Activated CD8-positive, alpha-beta memory T cell treated with anti-CD3 and anti-CD28 coated beads, Interleukin-2, amount 50 U/mL, for 24 hours (primary cell): Measurements from ENCODE around the gene DHDDS.
"Not testable (repeated sequence)": the region's sequence is repeated elsewhere in the genome, so short reads cannot be mapped to it uniquely, and the experiment has no call there.

Source experiments
- DNase-seq: peaks from one replicate; pipeline ENCODE4 v3.0.0-alpha.2; 2020; ENCODE audit errors: extremely low read depth

The DHDDS gene

DNA sequence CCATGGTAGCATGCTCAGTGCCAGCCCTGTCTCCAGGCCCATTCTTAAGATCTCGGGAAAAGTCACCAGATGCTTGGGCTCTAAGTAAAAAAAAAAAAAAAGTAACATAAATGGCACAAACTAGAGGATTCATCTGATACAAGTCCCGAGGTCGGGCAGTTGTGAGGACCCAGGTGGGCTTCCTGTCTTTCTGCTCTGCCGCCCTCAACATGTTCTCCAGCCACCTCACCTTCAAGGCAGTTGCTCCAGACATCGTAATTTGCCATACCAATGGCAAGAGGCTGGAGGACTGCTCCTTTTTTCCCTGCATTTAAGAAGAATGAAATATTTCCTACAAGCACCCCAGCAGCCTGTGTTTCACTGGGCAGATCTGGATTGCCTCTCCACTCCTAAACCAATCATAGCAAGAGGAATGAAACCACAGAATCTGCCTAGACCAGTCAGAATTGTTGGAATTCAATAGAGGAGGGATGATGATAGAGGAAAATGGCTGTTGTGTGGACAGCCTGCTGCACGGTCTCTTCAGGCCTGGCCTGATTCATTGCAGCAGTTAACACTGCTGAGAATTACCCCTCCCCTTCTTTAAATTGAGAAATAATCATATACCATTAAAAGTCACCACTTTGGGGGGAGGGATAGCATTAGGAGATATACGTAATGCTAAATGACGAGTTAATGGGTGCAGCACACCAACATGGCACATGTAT, 45.5 kb downstream of the DHDDS start:
- no peak for DNase-seq

- DNase-seq, result no peak
Measured at GRCh38 chr1:26478159-26478558, 46.0 kb downstream of the DHDDS start.

- DNase-seq, result no peak
Measured at GRCh38 chr1:26478988-26479387, 46.9 kb downstream of the DHDDS start.

DNA sequence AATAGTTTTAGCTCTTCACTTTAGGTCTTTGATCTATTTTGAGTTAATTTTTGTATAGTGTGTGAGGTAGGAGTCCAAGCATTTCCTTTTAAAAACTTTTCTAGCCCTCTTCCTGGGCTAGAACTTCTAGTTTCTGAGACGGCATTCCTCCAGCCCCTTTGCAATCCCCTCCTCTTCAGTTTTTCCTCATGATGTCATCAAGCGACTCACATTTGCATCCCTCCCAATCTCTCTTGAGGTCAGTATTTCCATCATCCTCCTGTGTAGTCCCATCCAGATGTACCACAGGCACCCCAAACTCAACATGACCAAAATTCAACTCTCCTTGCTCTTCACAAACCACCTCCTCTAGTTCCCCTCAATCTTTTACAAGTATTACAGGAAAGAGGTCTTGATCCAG, 50.8 kb downstream of the DHDDS start:
- DNase-seq, result no peak

DNA sequence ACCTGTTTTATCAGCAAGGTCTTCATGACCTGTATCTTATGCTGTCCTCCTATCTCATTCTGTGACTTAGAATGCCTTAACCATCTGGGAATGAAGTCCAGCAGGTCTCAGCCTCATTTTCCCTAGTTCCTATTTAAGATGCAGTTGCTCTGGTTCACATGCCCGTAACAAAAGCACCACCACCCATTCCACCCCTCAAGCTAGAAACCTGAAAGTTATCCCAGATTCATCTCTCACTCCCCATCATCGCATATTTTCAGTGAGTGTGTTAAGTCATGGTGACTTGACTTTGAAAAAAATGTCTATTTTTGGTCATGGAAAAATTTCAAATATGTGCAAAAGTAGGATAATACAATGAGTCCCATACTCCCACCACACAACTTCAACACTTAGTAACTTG, 51.9 kb downstream of the DHDDS start:
- DNase-seq, result no peak

- no peak for DNase-seq
Measured at GRCh38 chr1:26490155-26490554, 58.0 kb downstream of the DHDDS start.

DNA sequence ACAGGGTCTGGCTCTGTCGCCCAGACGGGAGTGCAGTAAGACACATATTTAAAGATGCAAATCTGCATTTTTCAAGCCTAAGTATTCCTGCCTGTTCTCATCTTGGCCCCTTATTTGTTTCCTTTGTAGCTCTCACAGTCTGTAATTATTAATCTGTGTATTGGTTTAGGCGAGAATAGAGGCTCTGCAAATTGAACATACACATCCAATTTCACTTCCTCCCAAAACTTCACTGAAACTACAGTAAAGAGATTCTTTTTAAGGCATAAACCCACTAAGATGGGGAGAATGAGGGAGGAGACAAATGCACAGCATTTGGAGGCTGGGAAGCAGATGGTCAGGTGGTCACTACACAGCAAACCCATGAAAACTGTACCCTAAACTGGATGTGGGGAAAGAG, 61.1 kb downstream of the DHDDS start:
- no peak for DNase-seq

- no peak for DNase-seq
Measured at GRCh38 chr1:26493938-26494337, 61.8 kb downstream of the DHDDS start.

DNA sequence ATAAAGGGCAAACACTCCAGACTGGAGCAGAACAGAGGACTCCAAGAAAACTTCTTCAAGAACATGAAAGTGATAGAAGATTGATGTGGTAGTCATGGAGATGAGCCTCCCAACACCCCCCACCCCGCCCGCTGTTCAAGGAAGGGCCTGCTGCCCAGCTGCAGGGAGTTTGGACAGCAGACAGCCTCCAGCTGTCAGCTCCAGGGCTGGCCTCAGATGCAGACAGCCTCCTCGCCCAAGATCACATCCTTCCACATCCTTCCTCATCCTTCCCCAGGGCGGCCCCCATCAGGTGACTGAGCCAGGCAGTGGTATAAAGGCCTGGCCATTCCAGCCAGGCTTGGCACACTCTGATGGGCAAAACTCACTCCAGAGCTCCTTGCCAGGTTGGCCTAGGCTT, 64.7 kb downstream of the DHDDS start:
- no peak for DNase-seq

- no peak for DNase-seq
Measured at GRCh38 chr1:26498894-26499293, 66.8 kb downstream of the DHDDS start.

GRCh38 chr1:26500488-26501175, 68.5 kb downstream of the DHDDS start:
- DNase-seq, result peak; percentile 71

DNA sequence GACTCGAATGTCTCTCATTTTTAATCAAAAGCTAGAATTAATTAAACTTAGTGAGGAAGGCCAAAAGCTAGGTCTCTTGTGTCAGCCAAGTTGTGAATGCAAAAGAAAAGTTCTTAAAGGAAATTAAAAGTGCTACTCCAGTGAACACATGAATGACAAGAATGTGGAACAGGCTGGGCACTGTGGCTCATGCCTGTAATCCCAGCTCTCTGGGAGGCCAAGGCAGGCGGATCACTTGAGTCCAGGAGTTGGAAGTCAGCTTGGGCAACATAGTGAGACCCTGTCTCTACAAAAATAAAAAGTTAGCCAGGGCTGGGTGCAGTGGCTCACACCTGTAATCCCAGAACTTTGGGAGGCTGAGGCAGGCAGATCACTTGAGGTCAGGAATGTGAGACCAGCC, 78.6 kb downstream of the DHDDS start:
- DNase-seq, result not testable (repeated sequence)

- not testable (repeated sequence) for DNase-seq
Measured at GRCh38 chr1:26515836-26516235, 83.7 kb downstream of the DHDDS start.

GRCh38 chr1:26516987-26517765, 85.1 kb downstream of the DHDDS start:
- DNase-seq, result no peak

DNA sequence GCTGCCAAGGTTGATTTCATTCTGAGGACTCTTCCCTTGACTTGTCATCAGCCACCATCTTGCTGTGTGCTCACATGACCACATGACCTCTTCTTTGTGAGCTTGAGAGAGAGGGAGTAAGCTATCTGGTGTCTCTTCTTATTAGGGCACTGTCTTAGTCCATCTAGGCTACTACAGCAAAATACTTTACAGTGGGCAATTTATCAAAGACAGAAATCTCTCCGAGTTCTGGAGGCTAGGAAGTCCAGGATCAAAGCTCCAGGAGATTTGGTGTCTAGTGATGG, 85.6 kb downstream of the DHDDS start:
- DNase-seq, result no peak

DNA sequence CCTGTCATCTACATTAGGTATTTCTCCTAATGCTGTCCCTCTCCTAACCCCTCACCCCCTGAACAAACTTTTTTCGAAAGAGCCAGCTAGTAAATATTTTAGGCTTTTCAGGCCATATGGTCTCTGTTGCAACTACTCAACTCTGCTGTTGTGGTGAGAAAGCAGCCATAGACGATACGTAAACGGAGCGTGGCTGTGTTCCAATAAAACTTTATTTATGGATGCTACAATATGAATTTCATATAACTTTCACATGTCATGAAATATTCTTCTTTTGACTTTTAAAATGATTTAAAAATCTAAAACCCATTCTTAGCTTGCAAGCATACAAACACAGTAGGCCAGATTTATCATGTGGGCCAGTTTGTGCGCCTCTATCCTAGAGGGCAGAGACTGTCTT, 86.2 kb downstream of the DHDDS start:
- DNase-seq, result no peak

DNA sequence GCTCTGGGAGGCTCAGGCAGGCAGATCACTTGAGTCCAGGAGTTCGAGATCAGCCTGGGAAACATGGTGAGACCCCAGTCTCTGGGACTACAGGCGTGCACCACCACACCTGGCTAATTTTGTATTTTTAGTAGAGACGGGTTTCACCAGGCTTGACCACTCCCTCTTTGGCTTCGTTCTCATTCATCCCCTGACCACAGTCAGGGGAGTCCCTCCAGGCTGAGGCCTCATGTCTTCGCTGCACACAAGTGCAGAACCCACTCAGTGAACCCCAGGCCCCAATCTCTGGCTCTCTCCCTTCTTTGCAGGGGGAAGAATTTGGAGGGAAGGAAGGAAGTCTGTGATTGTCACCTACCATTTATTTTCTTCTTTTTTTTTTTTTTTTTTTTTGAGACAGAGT, 88.2 kb downstream of the DHDDS start:
- DNase-seq, result no peak
